Measurements from ENCODE around the gene MICAL3. TPM values are rescaled to one million over a fixed set of nuclear protein-coding genes. Genes with fewer than 3 reads are reported as not detected.

Gene MICAL3
- total and polyA plus RNA-seq, 2 of the 8 experiments (the other 6 are each of a cell fraction or from before 2014, with no cell fraction given), result 8.3 to 41.8 TPM

- H3K36me3 ChIP-seq (ENCODE audit: control insufficient read depth in 2 of 4, insufficient read depth in 4 of 4, low read length in 3 of 4), result peaks cover 0 to 2% (median 0%) of the 10 kb centered on the region in 4 experiments; a peak in 1 of 8 replicates
- FAIRE-seq (no peak), DNase-seq (ENCODE audit: low read depth in 1 of 2, low spot score in 2 of 2) (no peak)
- no peak overlapping the region for H2BK20ac ChIP-seq (ENCODE audit: low read length)
- H3K56ac ChIP-seq (replicated peaks; ENCODE audit: insufficient read length, low read depth, low read length), result no peak overlapping the region
- H2BK15ac ChIP-seq (ENCODE audit: low read length), result no peak overlapping the region
- H3K18ac ChIP-seq (ENCODE audit: extremely low read depth, low read length), result no peak overlapping the region
- no peaks in the 10 kb centered on the region for H3K9me3 ChIP-seq (ENCODE audit: insufficient read depth in 2 of 2, low read depth in 1 of 2, low read length in 1 of 2)
- H2BK12ac ChIP-seq (ENCODE audit: low read depth, low read length), result no peak overlapping the region
- no peak for TF ChIP-seq SUZ12 (IDR thresholded peaks at IDR 0.05; ENCODE audit: low read length)
- TF ChIP-seq JUN (IDR thresholded peaks at IDR 0.05; ENCODE audit: low read depth, low read length), result no peak
- no peak for TF ChIP-seq CREB1 (IDR thresholded peaks at IDR 0.05)
- TF ChIP-seq SP4 (IDR thresholded peaks at IDR 0.05; ENCODE audit: low read length), result no peak
- no peak for TF ChIP-seq TEAD4 (IDR thresholded peaks at IDR 0.05; ENCODE audit: low read depth, low read length)
- no peak for TF ChIP-seq TAF1 (IDR thresholded peaks at IDR 0.05; ENCODE audit: low read depth, low read length)
- TF ChIP-seq E2F6 (IDR thresholded peaks at IDR 0.05), result no peak
- no peak for TF ChIP-seq RXRA (IDR thresholded peaks at IDR 0.05; ENCODE audit: insufficient read depth, low read depth, low read length)
- no peak for TF ChIP-seq FOSL1 (IDR thresholded peaks at IDR 0.05; ENCODE audit: insufficient read depth, low read depth, low read length)
- no peak overlapping the region for H3K9ac ChIP-seq (replicated peaks in 1 of 4; ENCODE audit: extremely low read depth in 1 of 4, low read depth in 3 of 4, low read length in 3 of 4)
- no peaks in the 10 kb centered on the region; the same call in 1 of the 2 replicates for H3K23me2 ChIP-seq (ENCODE audit: low read depth, low read length)
- H3K4me2 ChIP-seq (ENCODE audit: insufficient read depth in 1 of 2, low read depth in 2 of 2, low read length in 2 of 2), result no peak overlapping the region
- no peak overlapping the region for H2BK120ac ChIP-seq (replicated peaks; ENCODE audit: low read depth, low read length)
- H3K23ac ChIP-seq (ENCODE audit: insufficient read length), result no peak overlapping the region
- H4K8ac ChIP-seq (ENCODE audit: extremely low read depth, insufficient read depth, low read length), result no peak overlapping the region
- no peak overlapping the region for H2BK5ac ChIP-seq (ENCODE audit: low read depth, low read length)
- H2AFZ ChIP-seq (ENCODE audit: low read length), result no peak overlapping the region
- H2AK5ac ChIP-seq (ENCODE audit: low read depth, low read length), result no peak overlapping the region
- no peak overlapping the region for H4K5ac ChIP-seq (ENCODE audit: insufficient read length, low read depth, low read length)
- H3K4me1 ChIP-seq (replicated peaks in 1 of 4; ENCODE audit: control insufficient read depth in 3 of 4, insufficient read depth in 4 of 4, low read length in 3 of 4), result no peaks in the 10 kb centered on the region
- H4K20me1 ChIP-seq (replicated peaks in 1 of 2; ENCODE audit: control insufficient read depth in 1 of 2, insufficient read depth in 2 of 2, low read length in 2 of 2), result no peaks in the 10 kb centered on the region
- H3K4me3 ChIP-seq (ENCODE audit: extremely low read depth in 1 of 4, insufficient read depth in 2 of 4, low read depth in 3 of 4, low read length in 4 of 4), result no peak overlapping the region
- no peak overlapping the region for H4K91ac ChIP-seq (replicated peaks; ENCODE audit: insufficient read length, low read length)
- no peak overlapping the region for H3K4ac ChIP-seq (replicated peaks; ENCODE audit: insufficient read length, low read depth, low read length)
- H3K27ac ChIP-seq (ENCODE audit: low read depth, low read length), result no peak overlapping the region
- no peaks in the 10 kb centered on the region for H3K79me2 ChIP-seq (ENCODE audit: control insufficient read depth in 1 of 2, insufficient read depth in 2 of 2, low read length in 2 of 2)
- H3K79me1 ChIP-seq (ENCODE audit: low read depth, low read length), result no peaks in the 10 kb centered on the region
- no peak overlapping the region for H3K14ac ChIP-seq (ENCODE audit: insufficient read length)
- WGBS, 2 experiments (ENCODE audit: extremely low coverage in 1 of 2, insufficient coverage in 1 of 2, insufficient read length in 1 of 2, insufficient replicate concordance in 2 of 2, low coverage in 1 of 2, low lambda C conversion rate in 2 of 2, missing lambda C conversion rate in 1 of 2), result 95% methylated on average over 3 of the region's 3 CpGs; no CpG with 5 or more reads in 1 of the 2 experiments
- ChIA-PET POLR2A (ENCODE audit: partially characterized antibody) (interaction anchor here (0.6 kb wide), 1 partner anchor 32 kb away, joined by 5 read pairs; no protein-coding TSS in a partner anchor), CTCF (ENCODE audit: partially characterized antibody) (interaction anchor here (0.5 to 2.3 kb wide), 5 partner anchors 11 to 754 kb away, joined by 3 to 11 read pairs (median 3); no protein-coding TSS in a partner anchor)
- no peaks in the 10 kb centered on the region for H3K27me3 ChIP-seq (replicated peaks in 1 of 4; ENCODE audit: control insufficient read depth in 3 of 4, extremely low read depth in 1 of 4, insufficient read depth in 3 of 4, low read length in 3 of 4)
Observed at GRCh38 chr22:17845790-17846189, 178.6 kb downstream of the MICAL3 start.
